GM18858 (cell line): ENCODE data around the gene KLHL25.
"Not testable (repeated sequence)": the region's sequence is repeated elsewhere in the genome, so short reads cannot be mapped to it uniquely, and the experiment has no call there.

Experiments used
- ATAC-seq: cut with Tn5 transposase; IDR thresholded peaks from one replicate; pipeline ENCODE4 v1.9.1; 2021; ENCODE audit not compliant: unreplicated experiment

KLHL25 gene, protein sequence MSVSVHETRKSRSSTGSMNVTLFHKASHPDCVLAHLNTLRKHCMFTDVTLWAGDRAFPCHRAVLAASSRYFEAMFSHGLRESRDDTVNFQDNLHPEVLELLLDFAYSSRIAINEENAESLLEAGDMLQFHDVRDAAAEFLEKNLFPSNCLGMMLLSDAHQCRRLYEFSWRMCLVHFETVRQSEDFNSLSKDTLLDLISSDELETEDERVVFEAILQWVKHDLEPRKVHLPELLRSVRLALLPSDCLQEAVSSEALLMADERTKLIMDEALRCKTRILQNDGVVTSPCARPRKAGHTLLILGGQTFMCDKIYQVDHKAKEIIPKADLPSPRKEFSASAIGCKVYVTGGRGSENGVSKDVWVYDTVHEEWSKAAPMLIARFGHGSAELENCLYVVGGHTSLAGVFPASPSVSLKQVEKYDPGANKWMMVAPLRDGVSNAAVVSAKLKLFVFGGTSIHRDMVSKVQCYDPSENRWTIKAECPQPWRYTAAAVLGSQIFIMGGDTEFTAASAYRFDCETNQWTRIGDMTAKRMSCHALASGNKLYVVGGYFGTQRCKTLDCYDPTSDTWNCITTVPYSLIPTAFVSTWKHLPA

DNA sequence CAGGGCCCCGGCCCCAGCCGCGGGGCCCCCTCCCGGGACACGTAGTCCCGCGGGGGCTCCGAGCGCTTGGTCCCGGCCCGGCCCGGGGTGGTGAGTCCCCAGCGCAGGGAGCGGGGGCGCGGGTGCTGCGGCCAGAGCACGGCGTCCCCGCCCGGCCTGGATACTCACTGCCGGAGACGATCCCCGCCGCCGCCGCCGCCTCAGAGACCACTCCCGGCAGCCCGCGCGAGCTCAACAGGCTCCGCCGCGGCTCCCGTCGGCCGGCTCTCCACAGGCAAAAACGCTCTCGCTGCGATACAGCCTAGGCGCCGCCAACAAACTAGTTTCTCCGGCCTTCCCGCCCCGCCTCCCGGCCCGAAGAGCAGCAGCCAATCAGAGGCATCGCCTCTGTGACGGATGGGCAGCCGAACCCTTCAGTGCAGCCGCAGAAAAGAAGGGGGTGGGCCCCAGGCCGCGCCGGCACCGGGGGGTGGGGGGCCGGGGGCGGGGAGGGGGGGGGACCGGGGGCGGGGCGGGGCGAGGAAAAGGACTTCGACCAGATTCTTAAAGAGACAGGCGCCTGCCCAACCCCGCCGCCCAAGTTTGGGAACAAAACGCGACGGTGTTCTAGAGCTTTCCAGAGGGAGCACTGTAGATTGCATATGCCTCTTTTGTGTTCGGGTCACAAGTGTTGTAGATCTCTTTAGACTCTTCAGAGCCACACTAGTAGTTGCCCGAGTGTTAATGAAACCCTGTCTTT, at the start of gene KLHL25:
Gene KLHL25, minus strand, starts transcription at position 328 of the 739 bp plus-strand sequence. CDS start 25,115 bp downstream, outside the sequence.
- ATAC-seq: peak; percentile 97

DNA sequence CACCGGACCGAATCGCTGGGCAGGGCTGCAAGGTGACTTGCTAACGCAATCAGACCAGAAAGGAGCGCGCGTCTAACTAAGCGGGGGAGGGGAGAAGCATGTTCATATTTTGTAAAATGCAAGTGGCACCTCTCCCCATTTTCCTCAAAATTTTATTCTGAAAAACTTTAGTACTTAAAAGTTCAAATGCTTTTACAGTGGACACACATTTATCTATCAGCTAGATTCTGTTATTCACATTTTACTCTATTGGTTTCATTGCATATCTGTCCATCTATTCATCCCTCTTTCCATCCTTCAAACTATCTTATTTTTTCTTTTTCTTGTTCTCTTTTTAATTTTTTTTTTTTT, 46.1 kb upstream of the KLHL25 start:
- no peak for ATAC-seq

DNA sequence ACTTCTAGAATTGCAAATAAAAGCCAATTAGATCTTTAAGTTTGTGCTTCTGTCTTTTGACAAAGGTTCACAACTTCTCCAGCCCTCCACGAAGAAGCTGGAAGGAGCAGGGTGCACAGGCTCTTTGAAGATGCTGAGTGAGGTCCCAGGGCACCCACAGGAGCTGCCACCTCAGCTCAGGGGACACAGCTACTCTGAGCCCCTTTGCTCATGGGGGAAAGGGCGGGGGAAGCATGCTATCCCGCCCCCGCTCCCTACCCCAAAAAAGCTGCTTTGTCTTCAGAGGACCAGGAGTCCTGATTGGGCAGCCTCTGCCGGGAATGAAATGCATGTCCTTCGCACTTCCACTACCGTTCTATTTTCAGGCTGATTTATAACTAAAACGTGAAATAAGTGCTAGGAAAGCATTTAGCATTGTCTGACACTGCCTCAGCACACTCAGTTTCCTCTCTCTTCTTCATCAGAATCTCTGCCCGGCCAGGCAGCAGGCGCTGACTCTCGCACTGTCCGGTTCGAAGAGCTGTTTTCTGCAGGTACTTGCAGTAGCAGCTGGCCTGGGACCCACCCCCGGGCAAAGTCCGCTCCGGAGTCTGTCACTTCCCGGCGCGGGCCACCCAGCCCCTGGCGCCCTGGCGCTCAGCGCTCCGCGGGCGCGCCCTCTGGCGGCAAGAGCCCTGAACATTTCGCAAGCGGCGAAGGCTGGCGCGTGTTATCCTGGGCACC, 45.5 kb upstream of the KLHL25 start:
- peak; percentile 99 for ATAC-seq

DNA sequence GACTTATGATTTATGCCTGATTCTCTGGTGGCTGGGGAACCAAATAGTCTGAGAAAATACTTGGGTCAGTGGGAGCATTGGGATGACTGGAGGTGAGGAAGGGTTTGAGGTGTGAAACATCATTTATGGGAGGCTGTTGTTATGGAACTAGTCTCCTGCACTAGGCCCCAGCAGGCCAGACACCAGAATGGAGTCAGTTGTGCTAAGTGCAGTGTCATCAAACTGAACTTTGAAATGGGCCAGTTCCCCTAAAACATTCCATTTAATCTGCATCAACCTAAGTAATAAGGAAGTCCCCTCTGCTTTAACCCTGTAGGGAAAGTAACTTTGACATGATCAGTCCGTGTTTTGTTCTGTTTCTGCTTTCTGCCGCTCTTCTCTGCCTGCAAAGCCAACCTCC, 44.9 kb upstream of the KLHL25 start:
- ATAC-seq: no peak

DNA sequence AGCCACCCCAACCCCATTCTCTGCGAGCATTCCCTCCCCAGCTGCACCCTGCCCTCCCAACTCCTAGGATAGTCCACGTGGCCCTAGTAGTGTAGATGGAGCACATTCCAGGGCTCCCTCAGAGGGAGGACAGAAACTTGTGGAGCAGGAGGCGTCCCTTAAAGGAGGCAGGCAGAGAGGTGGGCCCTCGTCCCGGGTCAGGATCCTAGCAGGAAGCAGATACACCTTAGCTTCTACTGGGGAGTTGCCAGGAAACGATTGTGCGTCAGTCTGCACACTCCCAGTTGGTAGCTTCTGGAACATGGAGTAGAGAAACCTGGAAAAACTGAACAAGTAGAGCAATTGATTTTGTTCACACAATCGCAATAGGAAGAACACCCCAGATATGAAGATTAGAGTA, 43.9 kb upstream of the KLHL25 start:
- ATAC-seq: no peak

DNA sequence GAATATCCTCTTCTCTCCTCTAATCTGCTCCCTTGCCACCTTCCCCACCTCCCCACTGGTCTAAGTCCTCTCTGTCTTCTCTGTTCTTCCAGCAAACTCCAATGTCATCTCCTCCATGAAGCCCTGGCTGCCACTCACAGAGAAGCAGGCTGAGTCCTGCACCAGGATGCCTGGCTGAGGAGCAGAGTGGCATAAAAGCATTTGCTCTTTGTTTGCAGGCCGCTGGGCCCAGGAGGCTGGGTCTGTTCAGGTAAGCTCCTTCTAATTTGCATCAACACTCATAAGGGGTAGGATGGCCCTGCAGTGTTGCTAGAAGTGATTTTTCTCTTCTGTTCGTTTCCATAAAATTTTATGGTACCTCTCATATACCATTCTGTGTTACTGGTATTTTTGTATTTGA, 43.2 kb upstream of the KLHL25 start:
- no peak for ATAC-seq

DNA sequence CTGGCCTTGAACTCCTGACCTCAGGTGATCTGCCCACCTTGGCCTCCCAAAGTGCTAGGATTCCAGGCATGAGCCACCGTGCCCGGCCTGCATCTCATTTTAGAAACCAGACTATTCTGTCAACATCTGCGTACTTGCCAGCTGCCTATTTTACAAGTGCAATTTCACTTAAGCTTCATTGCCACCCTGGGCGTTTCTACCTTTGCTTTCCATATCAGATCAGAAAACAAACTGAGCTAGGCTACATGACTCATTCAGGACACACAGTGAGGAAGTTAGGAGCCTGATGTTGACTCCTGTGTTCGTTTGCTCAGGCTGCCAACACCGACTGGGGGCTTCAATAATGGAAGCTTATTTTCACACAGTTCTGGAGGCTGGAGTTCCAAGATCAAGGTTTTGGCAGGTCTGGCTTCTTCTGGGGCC, 42.3 kb upstream of the KLHL25 start:
- no peak for ATAC-seq

DNA sequence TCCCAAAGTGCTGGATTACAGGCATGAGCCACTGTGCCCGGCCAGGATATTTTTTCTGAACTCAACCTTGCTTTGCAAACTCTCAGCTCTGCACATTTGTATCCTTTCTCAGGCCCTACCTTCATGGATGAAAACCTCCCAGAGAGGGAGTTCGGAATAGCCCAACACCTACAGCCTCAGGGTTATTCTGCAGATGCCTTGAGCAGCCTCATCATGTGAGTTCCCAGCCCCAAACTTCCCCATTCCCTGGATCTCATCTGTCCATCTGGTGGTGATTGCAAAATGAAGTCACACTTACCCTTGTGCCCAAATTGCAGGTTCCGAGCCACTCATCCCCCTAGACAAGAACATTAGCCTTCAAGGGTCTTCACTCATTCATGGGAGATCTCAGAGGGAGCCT, 39.9 kb upstream of the KLHL25 start:
- ATAC-seq: no peak

DNA sequence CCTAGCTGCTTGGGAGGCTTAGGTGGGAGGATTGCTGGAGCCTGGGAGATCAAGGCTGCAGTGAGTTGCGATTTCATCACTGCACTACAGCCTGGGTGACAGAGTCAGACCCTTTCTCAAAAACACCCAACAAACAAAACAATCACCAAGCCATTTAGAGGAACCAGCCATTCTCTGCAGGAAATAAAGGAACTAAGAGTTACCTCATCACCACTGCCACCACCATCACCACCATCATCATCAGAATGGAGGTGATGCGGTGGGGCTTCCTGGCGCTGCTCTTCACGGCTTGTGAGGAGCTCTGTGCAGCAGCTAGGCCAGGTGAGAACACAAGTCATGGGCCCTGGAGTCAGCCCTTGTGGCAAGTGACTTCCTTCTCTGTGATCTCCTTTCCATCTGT, 37.7 kb upstream of the KLHL25 start:
- ATAC-seq: no peak

DNA sequence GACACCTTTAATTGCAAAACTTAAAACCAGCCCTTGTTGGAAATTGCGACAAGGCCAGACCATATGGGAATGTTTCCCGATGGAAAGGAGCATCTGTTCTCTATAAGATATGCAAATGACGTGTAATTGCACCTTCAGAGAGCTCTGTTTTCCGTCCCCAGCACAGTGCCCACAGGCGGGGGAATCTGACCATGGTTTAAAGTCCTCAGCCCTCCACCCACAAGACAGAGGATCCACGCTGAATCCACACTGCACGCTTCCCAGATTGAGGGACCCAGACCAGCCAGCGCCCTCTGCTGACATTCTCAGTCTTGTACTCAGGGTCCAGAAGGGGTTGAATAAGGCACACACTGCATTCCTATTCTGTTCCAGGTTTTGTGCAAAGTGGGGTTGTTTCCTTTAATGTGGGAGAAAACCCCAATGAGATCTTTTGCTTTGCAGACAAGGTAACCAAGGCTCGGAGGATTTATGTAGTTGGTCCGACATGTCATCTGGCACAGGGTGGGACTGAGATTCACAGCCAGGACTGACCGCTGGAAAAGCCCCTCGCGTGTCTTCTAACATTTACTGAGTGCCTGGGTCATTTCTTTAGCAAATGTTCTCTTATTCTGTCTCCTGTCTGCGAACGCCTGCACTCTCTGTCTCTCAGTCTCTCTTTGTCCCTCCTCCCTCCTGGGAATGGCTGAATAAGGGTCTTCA, 36.8 kb upstream of the KLHL25 start:
- no peak for ATAC-seq

DNA sequence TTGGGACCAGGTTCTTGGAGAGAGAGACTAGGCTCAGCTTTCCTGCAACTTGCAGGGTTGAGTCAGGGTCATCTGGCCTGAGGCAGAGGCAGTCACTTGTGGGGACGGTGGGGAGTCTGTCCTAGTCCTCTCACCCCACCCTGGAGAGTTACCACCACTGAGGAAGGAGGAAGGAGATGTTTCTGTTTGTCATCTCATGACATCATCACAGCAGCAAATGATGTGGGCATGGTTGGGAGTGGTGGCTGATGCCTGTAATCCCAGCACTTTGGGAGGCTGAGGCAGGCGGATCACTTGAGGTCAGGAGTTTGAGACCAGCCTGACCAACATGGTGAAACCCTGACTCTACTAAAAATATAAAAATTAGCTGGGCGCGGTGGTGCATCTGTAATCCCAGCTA, 35.0 kb upstream of the KLHL25 start:
- ATAC-seq: not testable (repeated sequence)

DNA sequence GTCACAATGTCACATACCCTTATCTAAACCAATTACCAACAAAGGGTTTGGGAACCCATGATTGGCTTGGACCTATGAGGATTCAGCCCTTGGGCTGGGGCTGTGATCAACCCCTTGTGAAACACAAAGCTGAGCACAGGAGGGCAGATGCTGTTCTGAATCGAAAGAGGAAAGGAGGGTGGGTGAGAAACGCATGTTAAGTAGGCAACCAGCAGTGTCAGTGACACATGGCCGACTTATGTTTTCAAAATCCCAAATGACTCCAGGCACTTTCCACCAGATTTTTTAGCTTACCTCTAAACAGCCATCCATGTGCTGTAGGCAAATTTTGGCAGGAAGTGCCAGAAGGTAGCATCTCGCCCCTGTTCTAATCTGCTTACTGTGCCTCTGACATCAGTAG, 34.1 kb upstream of the KLHL25 start:
- ATAC-seq: no peak

DNA sequence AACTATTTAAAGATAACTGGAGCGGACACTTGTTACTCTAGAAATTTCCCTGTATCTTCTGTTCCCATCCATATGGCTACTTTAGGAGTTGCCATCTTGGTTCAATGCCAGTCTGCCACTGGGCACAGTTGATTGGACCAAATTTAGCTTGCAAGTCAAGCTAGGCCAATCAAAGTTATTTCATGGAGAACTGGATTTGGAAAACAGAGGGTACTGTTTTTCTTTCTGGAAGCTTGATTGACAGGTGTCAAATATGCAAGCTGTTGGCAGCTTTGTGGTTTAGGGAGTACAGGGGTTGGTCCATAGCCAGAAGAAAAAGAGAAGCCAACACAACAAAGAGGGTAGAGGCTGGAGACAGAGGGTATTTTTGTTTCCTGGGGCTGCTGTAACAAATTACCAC, 33.4 kb upstream of the KLHL25 start:
- no peak for ATAC-seq

DNA sequence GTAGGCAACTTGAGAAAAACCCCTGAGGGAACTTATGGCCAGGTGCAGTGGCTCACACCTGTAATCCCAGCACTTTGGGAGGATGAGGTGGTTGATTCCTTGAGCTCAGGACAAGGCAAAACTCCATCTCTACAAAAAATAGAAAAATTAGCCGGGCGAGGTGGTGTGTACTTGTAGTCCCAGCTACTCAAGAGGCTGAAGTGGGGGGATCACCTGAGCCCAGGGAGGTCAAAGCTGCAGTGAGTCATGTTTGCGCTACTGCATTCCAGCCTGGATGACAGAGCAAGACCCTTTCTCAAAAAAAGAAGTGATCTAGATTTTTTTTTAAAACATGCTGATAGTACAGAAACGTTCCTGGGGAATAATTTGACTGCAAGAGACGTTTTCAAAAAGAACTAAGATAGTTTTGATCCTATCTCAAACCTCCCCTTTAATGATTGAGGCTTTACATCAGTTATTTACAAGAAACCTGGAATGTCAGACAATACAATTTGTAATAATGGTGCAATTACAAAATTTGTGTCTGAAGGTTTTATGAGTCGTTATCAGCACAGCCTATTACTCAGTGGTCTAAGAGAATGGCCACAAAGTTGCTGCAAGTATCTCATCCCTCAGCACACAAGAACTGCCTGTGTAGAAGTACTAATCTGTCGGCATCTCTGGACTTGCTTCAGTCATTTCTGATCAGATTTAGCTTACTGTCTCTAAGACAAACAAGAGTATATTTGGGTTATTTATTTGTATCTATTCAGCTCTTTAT, 32.2 kb upstream of the KLHL25 start:
- no peak for ATAC-seq

DNA sequence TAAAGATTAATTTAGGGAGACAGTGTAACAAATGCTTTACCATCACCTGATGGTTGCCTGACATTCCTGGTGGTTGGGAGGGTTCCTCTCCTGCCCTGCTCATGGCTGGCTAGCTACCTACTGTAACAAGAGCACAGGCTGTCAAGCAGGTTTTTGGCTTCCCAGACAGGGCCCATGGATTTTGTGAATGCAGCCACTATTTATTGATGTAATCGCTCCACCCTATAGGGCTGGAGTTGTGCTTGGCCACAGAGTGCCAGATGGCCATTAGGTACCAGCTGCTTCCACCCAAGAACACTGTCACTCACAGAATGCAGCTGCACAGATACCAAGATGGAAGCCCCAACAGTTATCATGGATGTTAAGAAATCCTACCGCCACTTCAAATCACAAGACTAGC, 31.0 kb upstream of the KLHL25 start:
- ATAC-seq: no peak

DNA sequence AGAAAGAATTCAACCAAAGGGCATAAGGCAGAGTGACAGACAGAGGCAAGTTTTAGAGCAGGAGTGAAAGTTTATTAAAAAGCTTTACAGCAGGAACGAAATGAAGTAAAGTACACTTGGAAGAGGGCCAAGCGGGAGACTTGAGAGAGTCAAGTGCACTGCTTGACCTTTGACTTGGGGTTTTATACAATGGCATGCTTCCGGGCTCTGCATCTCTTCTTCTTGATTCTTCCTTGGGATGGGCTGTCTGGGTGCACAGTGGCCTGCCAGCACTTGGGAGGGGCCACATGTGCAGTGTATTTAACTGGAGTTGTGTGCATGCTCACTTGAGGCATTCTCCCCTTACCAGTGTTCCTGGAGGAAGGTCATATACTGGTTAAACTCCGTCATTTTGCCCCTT, 30.4 kb upstream of the KLHL25 start:
- no peak for ATAC-seq

DNA sequence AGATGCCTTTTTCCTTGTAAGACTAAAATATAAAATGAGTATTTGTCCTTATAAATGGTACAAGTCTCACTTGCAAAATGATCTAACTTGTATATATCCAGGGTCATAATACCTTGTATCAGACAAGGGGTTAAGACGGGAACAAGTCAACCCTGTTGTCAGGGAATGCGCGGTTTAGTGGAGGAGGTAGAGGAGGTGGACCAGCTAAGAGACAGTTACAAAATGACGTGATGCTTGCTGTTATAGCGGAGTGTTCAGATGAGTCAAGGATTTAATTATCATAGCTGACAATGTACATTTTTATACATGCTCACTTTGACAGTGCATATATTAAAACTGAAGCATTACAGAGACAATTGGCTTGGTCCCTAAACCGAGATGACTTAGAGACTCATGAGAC, 26.8 kb upstream of the KLHL25 start:
- ATAC-seq: no peak

DNA sequence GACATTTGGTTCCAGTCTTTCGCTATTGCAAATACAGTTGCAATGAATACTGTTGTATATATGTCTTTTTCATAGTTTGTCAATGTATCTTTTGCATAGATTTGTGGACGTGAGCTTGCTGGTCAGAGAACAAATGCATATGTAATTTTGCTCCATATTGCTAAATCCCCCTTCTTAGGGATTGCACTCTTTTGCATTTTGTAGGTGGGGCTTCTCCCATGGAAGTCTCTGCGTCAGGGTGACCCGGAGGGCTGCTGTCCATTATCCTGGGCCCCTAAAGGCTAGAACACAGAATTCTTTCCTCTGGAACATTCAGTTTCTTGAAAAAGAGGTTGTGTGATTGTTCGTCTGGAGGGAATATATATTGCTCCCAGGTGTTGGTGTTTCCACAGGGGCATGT, 25.2 kb upstream of the KLHL25 start:
- ATAC-seq: no peak

DNA sequence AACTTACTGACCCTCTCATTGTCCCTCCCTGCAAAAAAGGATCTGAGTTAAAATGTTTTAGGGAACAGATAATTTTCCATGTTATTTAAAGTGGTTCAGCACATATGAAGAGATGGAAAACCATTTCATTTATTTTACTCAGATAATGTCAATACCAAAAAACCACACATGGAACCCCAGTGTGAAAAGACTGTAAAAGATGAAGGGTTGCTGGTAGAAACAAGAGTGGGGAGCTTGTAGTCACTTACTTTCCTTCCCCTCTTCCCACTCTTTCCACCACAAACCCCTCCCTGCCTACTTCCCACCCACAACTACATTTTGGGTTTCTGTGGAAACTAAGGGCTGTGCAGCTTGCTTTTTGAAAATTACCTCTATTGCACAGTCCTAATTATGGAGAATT, 18.5 kb upstream of the KLHL25 start:
- no peak for ATAC-seq

DNA sequence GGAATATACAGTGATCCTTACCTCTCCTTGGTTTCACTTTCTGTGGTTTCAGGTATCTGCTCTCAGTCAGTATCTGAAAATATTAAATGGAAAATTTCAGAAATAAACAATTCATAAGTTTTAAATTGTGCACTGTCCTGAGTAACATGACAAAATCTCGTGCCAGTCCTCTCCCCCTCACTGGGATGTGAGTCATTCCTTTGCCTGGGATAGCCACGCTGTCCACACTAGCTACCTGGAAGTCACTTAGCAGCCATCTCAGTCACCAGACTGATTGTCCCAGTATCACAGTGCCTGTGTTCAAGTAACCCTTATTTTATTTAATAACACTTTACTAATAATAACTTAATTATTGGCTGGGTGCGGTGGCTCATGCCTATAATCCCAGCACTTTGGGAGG, 15.3 kb upstream of the KLHL25 start:
- no peak for ATAC-seq
